ENCODE results near the gene GIMAP7.
"Not testable (repeated sequence)": the region's sequence is repeated elsewhere in the genome, so short reads cannot be mapped to it uniquely, and the experiment has no call there.

GIMAP7 gene

GRCh38 chr7:150476285-150476684 lies 38.4 kb upstream of the GIMAP7 start:
- TF ChIP-seq CTCF (IDR thresholded peaks at IDR 0.05; ENCODE audit: insufficient read depth, low read depth, low read length, missing control alignments), result no peak
- DNase-seq (ENCODE audit: low read depth), result no peak
- H3K4me3 ChIP-seq (ENCODE audit: low read depth, low read length), result no peak overlapping the region

- DNase-seq (ENCODE audit: low read depth), result no peak
- TF ChIP-seq CTCF (IDR thresholded peaks at IDR 0.05; ENCODE audit: insufficient read depth, low read depth, low read length, missing control alignments), result no peak
- no peak overlapping the region for H3K4me3 ChIP-seq (ENCODE audit: low read depth, low read length)
These were observed 37.6 kb upstream of the GIMAP7 start for GRCh38 chr7:150476819-150477631.

- TF ChIP-seq CTCF (IDR thresholded peaks at IDR 0.05; ENCODE audit: insufficient read depth, low read depth, low read length, missing control alignments), result no peak
- H3K4me3 ChIP-seq (ENCODE audit: low read depth, low read length), result no peak overlapping the region
- no peak for DNase-seq (ENCODE audit: low read depth)
These were observed 35.5 kb upstream of the GIMAP7 start for GRCh38 chr7:150479023-150479716.

DNA sequence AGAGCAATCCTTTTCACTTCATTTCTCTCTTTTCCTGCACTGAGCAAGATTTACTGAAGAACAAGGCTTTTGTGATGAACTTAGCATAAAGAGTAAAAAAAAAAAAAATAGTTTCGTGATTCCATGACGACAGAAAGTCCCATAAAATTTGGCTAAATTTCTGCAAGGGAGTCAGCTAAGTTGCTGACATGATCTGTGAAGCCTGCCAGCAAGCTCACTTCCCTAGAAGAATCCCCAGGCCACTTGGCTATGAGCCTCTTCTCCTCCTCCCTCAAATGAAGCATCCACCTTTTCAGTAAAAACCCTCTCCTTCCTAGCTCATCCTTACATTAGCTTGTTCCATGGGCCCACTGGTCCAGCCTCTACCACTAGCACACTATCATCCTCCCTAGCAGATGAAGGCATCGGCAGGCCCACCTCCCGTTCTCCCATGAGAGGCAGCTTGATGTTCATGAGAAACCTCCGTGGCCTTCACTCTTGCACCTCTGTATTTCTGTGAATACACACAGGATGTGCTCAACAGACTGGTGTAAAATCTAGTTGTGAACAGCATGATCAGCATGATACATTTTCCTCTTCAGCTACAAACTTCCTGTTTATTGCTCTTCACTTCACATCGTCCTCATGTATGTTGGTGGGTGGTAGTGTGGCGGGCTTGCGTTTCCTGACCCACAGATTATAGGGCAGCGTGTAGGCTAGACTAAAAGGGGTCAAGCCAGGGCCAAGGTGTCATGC lies 33.3 kb upstream of the GIMAP7 start:
- no peak overlapping the region for H3K4me3 ChIP-seq (ENCODE audit: low read depth, low read length)
- no peak for DNase-seq (ENCODE audit: low read depth)
- no peak for TF ChIP-seq CTCF (IDR thresholded peaks at IDR 0.05; ENCODE audit: insufficient read depth, low read depth, low read length, missing control alignments)

- no peak overlapping the region for H3K4me3 ChIP-seq (ENCODE audit: low read depth, low read length)
- DNase-seq (ENCODE audit: low read depth), result no peak
- no peak for TF ChIP-seq CTCF (IDR thresholded peaks at IDR 0.05; ENCODE audit: insufficient read depth, low read depth, low read length, missing control alignments)
These were observed 32.8 kb upstream of the GIMAP7 start for GRCh38 chr7:150481922-150482321.

- DNase-seq (ENCODE audit: low read depth); H3K4me3 ChIP-seq (ENCODE audit: low read depth, low read length): not testable (repeated sequence)
These were observed 31.2 kb upstream of the GIMAP7 start for GRCh38 chr7:150483514-150483913.

GRCh38 chr7:150484071-150484470 lies 30.6 kb upstream of the GIMAP7 start:
- not testable (repeated sequence) for DNase-seq (ENCODE audit: low read depth); H3K4me3 ChIP-seq (ENCODE audit: low read depth, low read length)
